Stimulated activated CD8-positive, alpha-beta memory T cell treated with anti-CD3 and anti-CD28 coated beads, Interleukin-15, amount 100 ng/mL, for 24 hours (primary cell): ENCODE results near the gene MINDY2.
"Not testable (repeated sequence)": the region's sequence is repeated elsewhere in the genome, so short reads cannot be mapped to it uniquely, and the experiment has no call there.

Source experiments
- DNase-seq: peaks from one replicate; pipeline ENCODE4 v3.0.0-alpha.2; 2020; ENCODE audit warnings: low read depth

MINDY2 gene

GRCh38 chr15:58833681-58834426 lies 62.8 kb downstream of the MINDY2 start:
- DNase-seq = not testable (repeated sequence)

- no peak for DNase-seq
Measured at GRCh38 chr15:58839485-58839884, 68.4 kb downstream of the MINDY2 start.

- no peak for DNase-seq
Measured at GRCh38 chr15:58840048-58840447, 68.9 kb downstream of the MINDY2 start.

GRCh38 chr15:58842713-58843396 lies 71.8 kb downstream of the MINDY2 start:
- no peak for DNase-seq

- not testable (repeated sequence) for DNase-seq
Measured at GRCh38 chr15:58851205-58851604, 80.1 kb downstream of the MINDY2 start.

- DNase-seq = no peak
Measured at GRCh38 chr15:58852347-58852746, 81.2 kb downstream of the MINDY2 start.

- no peak for DNase-seq
Measured at GRCh38 chr15:58854593-58854992, 83.5 kb downstream of the MINDY2 start.

GRCh38 chr15:58856086-58856485 lies 85.0 kb downstream of the MINDY2 start:
- no peak for DNase-seq

- DNase-seq = not testable (repeated sequence)
Measured at GRCh38 chr15:58856621-58857020, 85.5 kb downstream of the MINDY2 start.

GRCh38 chr15:58862326-58862725 lies 91.2 kb downstream of the MINDY2 start:
- DNase-seq = no peak

- DNase-seq = no peak
Measured at GRCh38 chr15:58864602-58865424, 93.7 kb downstream of the MINDY2 start.

GRCh38 chr15:58865425-58865880 lies 94.4 kb downstream of the MINDY2 start:
- no peak for DNase-seq

- DNase-seq = no peak
Measured at GRCh38 chr15:58867926-58868325, 96.8 kb downstream of the MINDY2 start.

- no peak for DNase-seq
Measured at GRCh38 chr15:58870451-58870850, 99.3 kb downstream of the MINDY2 start.

- DNase-seq = no peak
Measured at GRCh38 chr15:58873267-58873666, 102.2 kb downstream of the MINDY2 start.

GRCh38 chr15:58875343-58875742 lies 104.2 kb downstream of the MINDY2 start:
- no peak for DNase-seq

- DNase-seq = no peak
Measured at GRCh38 chr15:58876306-58877106, 105.4 kb downstream of the MINDY2 start.

- DNase-seq = no peak
Measured at GRCh38 chr15:58877999-58878825, 107.1 kb downstream of the MINDY2 start.

GRCh38 chr15:58880320-58880719 lies 109.2 kb downstream of the MINDY2 start:
- DNase-seq = no peak

- DNase-seq = no peak
Measured at GRCh38 chr15:58882243-58882642, 111.1 kb downstream of the MINDY2 start.

- DNase-seq = not testable (repeated sequence)
Measured at GRCh38 chr15:58883926-58884325, 112.8 kb downstream of the MINDY2 start.
